ENCODE data around the gene SMOC2. TPM values are rescaled to one million over a fixed set of nuclear protein-coding genes. Genes with fewer than 3 reads are reported as not detected.

SMOC2 gene
- polyA plus RNA-seq, 1 donor (not counting 4 experiments of a cell fraction or from before 2014, with no cell fraction given) = 1.1 TPM

- Histone ChIP-seq H3K9me3 (ENCODE audit: control insufficient read depth, low read depth, low read length) (no peaks in the 10 kb centered on the region), H3K4me3 (ENCODE audit: control insufficient read depth in 2 of 3, extremely low read depth in 1 of 3, insufficient read depth in 2 of 3, low read depth in 1 of 3, low read length in 3 of 3) (no peak overlapping the region), H4K20me1 (ENCODE audit: control insufficient read depth, extremely low read depth, insufficient read depth, low read length) (no peaks in the 10 kb centered on the region), H3K36me3 (ENCODE audit: control insufficient read depth in 2 of 2, extremely low read depth in 1 of 2, insufficient read depth in 2 of 2, low read length in 2 of 2) (no peaks in the 10 kb centered on the region), H3K9me1 (ENCODE audit: control insufficient read depth, extremely low read depth, insufficient read depth, low read length) (no peaks in the 10 kb centered on the region), H2AFZ (ENCODE audit: control insufficient read depth, low read length) (no peak overlapping the region), H3K4me1 (ENCODE audit: control insufficient read depth, extremely low read depth, insufficient read depth, low read length) (no peaks in the 10 kb centered on the region), H3K27ac (ENCODE audit: control insufficient read depth, insufficient read depth, low read length) (no peak overlapping the region), H3K27me3 (ENCODE audit: control insufficient read depth, extremely low read depth, insufficient read depth, low read length) (no peaks in the 10 kb centered on the region), H3K4me2 (ENCODE audit: control insufficient read depth, extremely low read depth, insufficient read depth, low read depth, low read length) (no peak overlapping the region), H3K9ac (ENCODE audit: control insufficient read depth, extremely low read depth, insufficient read depth, low read length) (no peak overlapping the region), H3K79me2 (ENCODE audit: control insufficient read depth, insufficient read depth, low read length) (no peaks in the 10 kb centered on the region)
- TF ChIP-seq EZH2 (IDR thresholded peaks at IDR 0.05; ENCODE audit: low read length) = no peak
- TF ChIP-seq, protein P1, sequence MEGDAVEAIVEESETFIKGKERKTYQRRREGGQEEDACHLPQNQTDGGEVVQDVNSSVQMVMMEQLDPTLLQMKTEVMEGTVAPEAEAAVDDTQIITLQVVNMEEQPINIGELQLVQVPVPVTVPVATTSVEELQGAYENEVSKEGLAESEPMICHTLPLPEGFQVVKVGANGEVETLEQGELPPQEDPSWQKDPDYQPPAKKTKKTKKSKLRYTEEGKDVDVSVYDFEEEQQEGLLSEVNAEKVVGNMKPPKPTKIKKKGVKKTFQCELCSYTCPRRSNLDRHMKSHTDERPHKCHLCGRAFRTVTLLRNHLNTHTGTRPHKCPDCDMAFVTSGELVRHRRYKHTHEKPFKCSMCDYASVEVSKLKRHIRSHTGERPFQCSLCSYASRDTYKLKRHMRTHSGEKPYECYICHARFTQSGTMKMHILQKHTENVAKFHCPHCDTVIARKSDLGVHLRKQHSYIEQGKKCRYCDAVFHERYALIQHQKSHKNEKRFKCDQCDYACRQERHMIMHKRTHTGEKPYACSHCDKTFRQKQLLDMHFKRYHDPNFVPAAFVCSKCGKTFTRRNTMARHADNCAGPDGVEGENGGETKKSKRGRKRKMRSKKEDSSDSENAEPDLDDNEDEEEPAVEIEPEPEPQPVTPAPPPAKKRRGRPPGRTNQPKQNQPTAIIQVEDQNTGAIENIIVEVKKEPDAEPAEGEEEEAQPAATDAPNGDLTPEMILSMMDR (optimal IDR thresholded peaks at IDR 0.05 in 1 of 3, IDR thresholded peaks at IDR 0.05 in 1 of 3, conservative IDR thresholded peaks at IDR 0.05 in 1 of 3; ENCODE audit: extremely low read depth in 1 of 3, insufficient read depth in 2 of 3, low read length in 3 of 3) = no peak
- DNase-seq (ENCODE audit: low read depth, low spot score) = no peak
- dilution Hi-C loops (cut with MboI; ENCODE audit: extremely low pct_ligation_motif_present, low sequenced_read_pairs) = no loop called here
- FAIRE-seq = no peak
Measured at GRCh38 chr6:168695701-168696100, 254.7 kb downstream of the SMOC2 start.

DNA sequence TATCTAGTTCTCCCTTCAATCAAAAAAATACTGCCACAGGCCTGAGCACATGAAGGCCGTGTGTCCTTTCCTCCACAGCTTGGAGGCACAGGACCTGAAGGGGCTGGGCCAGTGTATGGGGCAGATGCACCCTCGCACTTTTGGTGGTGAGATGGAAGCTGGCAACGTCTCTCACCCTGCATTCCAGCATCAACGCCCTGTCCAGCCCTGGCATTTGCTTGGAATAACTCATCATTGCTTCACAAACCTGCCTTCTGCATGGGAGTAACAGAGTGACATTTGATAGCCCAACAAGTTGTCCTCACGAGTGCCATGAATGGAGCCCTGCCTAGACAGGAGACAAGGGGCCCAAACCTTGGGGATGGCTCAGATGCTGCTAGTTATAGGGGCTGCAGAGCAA lies 257.9 kb downstream of the SMOC2 start:
- Histone ChIP-seq H3K4me1 (ENCODE audit: control insufficient read depth, extremely low read depth, insufficient read depth, low read length) (no peaks in the 10 kb centered on the region), H3K27me3 (ENCODE audit: control insufficient read depth, extremely low read depth, insufficient read depth, low read length) (no peaks in the 10 kb centered on the region), H3K9ac (ENCODE audit: control insufficient read depth, extremely low read depth, insufficient read depth, low read length) (no peak overlapping the region), H3K79me2 (ENCODE audit: control insufficient read depth, insufficient read depth, low read length) (no peaks in the 10 kb centered on the region), H3K4me2 (ENCODE audit: control insufficient read depth, extremely low read depth, insufficient read depth, low read depth, low read length) (no peak overlapping the region), H4K20me1 (ENCODE audit: control insufficient read depth, extremely low read depth, insufficient read depth, low read length) (no peaks in the 10 kb centered on the region), H3K9me3 (ENCODE audit: control insufficient read depth, low read depth, low read length) (no peaks in the 10 kb centered on the region), H3K36me3 (ENCODE audit: control insufficient read depth in 2 of 2, extremely low read depth in 1 of 2, insufficient read depth in 2 of 2, low read length in 2 of 2) (no peaks in the 10 kb centered on the region), H3K27ac (ENCODE audit: control insufficient read depth, insufficient read depth, low read length) (no peak overlapping the region), H2AFZ (ENCODE audit: control insufficient read depth, low read length) (no peak overlapping the region), H3K4me3 (ENCODE audit: control insufficient read depth in 2 of 3, extremely low read depth in 1 of 3, insufficient read depth in 2 of 3, low read depth in 1 of 3, low read length in 3 of 3) (no peak overlapping the region), H3K9me1 (ENCODE audit: control insufficient read depth, extremely low read depth, insufficient read depth, low read length) (no peaks in the 10 kb centered on the region)
- TF ChIP-seq, protein P1 (optimal IDR thresholded peaks at IDR 0.05 in 1 of 3, IDR thresholded peaks at IDR 0.05 in 1 of 3, conservative IDR thresholded peaks at IDR 0.05 in 1 of 3; ENCODE audit: extremely low read depth in 1 of 3, insufficient read depth in 2 of 3, low read length in 3 of 3) = no peak
- no peak for TF ChIP-seq EZH2 (IDR thresholded peaks at IDR 0.05; ENCODE audit: low read length)
- DNase-seq (ENCODE audit: low read depth, low spot score) = no peak
- FAIRE-seq = no peak
- dilution Hi-C loops (cut with MboI; ENCODE audit: extremely low pct_ligation_motif_present, low sequenced_read_pairs) = no loop called here
